H9 (cell line): Measurements from ENCODE around the gene GTF2A1. TPM values are rescaled to one million over a fixed set of nuclear protein-coding genes. Genes with fewer than 3 reads are reported as not detected.
A peak's percentile ranks its signal among the peaks of the same experiment; 100 is the strongest.

Experiments used
- DNase-seq: peaks from one replicate; pipeline ENCODE4 v3.0.0-alpha.2; 2017
- H2AFZ ChIP-seq: one replicate; pipeline ENCODE4 v1.6.1; 2013; ENCODE audit warnings: mild to moderate bottlenecking, low read length, control low read depth, moderate library complexity
- H2AK5ac ChIP-seq: 2 replicates; pipeline ENCODE4 v1.6.1; 2013; ENCODE audit warnings: low read length, control low read depth, mixed read lengths; ENCODE audit not compliant: insufficient read length
- H2BK120ac ChIP-seq: one replicate; pipeline ENCODE4 v1.6.1; 2013; ENCODE audit warnings: low read depth, mild to moderate bottlenecking, low read length, control low read depth, inconsistent platforms; ENCODE audit not compliant: poor library complexity, severe bottlenecking
- H2BK12ac ChIP-seq: 2 replicates; pipeline ENCODE4 v1.6.1; 2013; ENCODE audit warnings: low read length, control low read depth, mixed read lengths, low read depth; ENCODE audit not compliant: insufficient read length
- H2BK15ac ChIP-seq: 2 replicates; pipeline ENCODE4 v1.6.1; 2013; ENCODE audit warnings: low read depth, low read length, control low read depth
- H2BK20ac ChIP-seq: one replicate; pipeline ENCODE4 v1.6.1; 2013; ENCODE audit warnings: low read depth, mild to moderate bottlenecking, low read length, control low read depth, inconsistent platforms; ENCODE audit not compliant: poor library complexity, severe bottlenecking
- H2BK5ac ChIP-seq: 2 replicates; pipeline ENCODE4 v1.6.1; 2013; ENCODE audit warnings: low read length, control low read depth, mixed read lengths; ENCODE audit not compliant: insufficient read length
- H3K14ac ChIP-seq: 2 replicates; pipeline ENCODE4 v1.6.1; 2013; ENCODE audit warnings: low read length, control low read depth; ENCODE audit not compliant: insufficient read depth
- H3K18ac ChIP-seq: 2 replicates; pipeline ENCODE4 v1.6.1; 2013; ENCODE audit warnings: low read depth, mild to moderate bottlenecking, mixed read lengths, low read length, control low read depth; ENCODE audit not compliant: insufficient read length
- H3K23ac ChIP-seq: 2 replicates; pipeline ENCODE4 v1.6.1; 2013; ENCODE audit warnings: low read length, control low read depth, mixed read lengths, low read depth; ENCODE audit not compliant: insufficient read length
- H3K23me2 ChIP-seq: 2 replicates; pipeline ENCODE4 v1.6.1; 2013; ENCODE audit warnings: low read depth, mild to moderate bottlenecking, mixed read lengths, low read length, control low read depth; ENCODE audit not compliant: insufficient read length, poor library complexity, severe bottlenecking
- H3K27ac ChIP-seq: 2 replicates; pipeline ENCODE4 v1.5.1; 2013; ENCODE audit warnings: low read length, control low read depth, mixed read lengths, low read depth; ENCODE audit not compliant: insufficient read length
- H3K27me3 ChIP-seq: 2 replicates; pipeline ENCODE4 v1.6.1; 2013; ENCODE audit warnings: low read length, control low read depth, inconsistent platforms; ENCODE audit not compliant: insufficient read depth
- H3K4ac ChIP-seq: 2 replicates; pipeline ENCODE4 v1.6.1; 2013; ENCODE audit warnings: low read depth, mild to moderate bottlenecking, control low read depth, inconsistent platforms, low read length, moderate library complexity
- H3K4me1 ChIP-seq: 2 replicates; pipeline ENCODE4 v1.6.1; 2013; ENCODE audit warnings: low read length, control low read depth, inconsistent platforms; ENCODE audit not compliant: insufficient read depth
- H3K4me2 ChIP-seq: 2 replicates; pipeline ENCODE4 v1.6.1; 2013; ENCODE audit warnings: low read length, control low read depth, mixed read lengths; ENCODE audit not compliant: insufficient read length, insufficient read depth
- H3K56ac ChIP-seq: 2 replicates; pipeline ENCODE4 v1.6.1; 2013; ENCODE audit warnings: low read depth, mild to moderate bottlenecking, mixed read lengths, low read length, control low read depth; ENCODE audit not compliant: insufficient read length
- H3K79me1 ChIP-seq: 2 replicates; pipeline ENCODE4 v1.6.1; 2013; ENCODE audit warnings: low read depth, mild to moderate bottlenecking, moderate library complexity, low read length, control low read depth, inconsistent platforms; ENCODE audit not compliant: insufficient read depth, poor library complexity, severe bottlenecking
- H3K79me2 ChIP-seq: 2 replicates; pipeline ENCODE4 v1.6.1; 2013; ENCODE audit warnings: low read length, control low read depth, inconsistent platforms; ENCODE audit not compliant: insufficient read depth
- H3K9ac ChIP-seq: 2 replicates; pipeline ENCODE4 v1.6.1; 2013; ENCODE audit warnings: low read length, control low read depth, mixed read lengths; ENCODE audit not compliant: insufficient read length; ENCODE audit errors: extremely low read depth
- H3K9me3 ChIP-seq: one replicate; pipeline ENCODE4 v1.6.1; 2013; ENCODE audit warnings: low read depth, low read length, inconsistent platforms; ENCODE audit not compliant: control insufficient read depth
- H3T11ph ChIP-seq: one replicate; pipeline ENCODE4 v1.6.1; 2013; ENCODE audit warnings: mild to moderate bottlenecking, low read length, control low read depth, inconsistent platforms
- H4K20me1 ChIP-seq: one replicate; pipeline ENCODE4 v1.6.1; 2013; ENCODE audit not compliant: control insufficient read depth, insufficient read length, insufficient read depth
- H4K5ac ChIP-seq: 2 replicates; pipeline ENCODE4 v1.6.1; 2013; ENCODE audit warnings: low read depth, mild to moderate bottlenecking, mixed read lengths, low read length, control low read depth; ENCODE audit not compliant: insufficient read length
- H4K8ac ChIP-seq: replicated peaks from 2 replicates; pipeline ENCODE4 v1.6.1; 2013; ENCODE audit warnings: low read length, control low read depth, mixed read lengths, low read depth; ENCODE audit not compliant: insufficient read length
- H4K91ac ChIP-seq: 2 replicates; pipeline ENCODE4 v1.6.1; 2013; ENCODE audit warnings: low read depth, mild to moderate bottlenecking, moderate library complexity, mixed read lengths, low read length, control low read depth; ENCODE audit not compliant: insufficient read length
- H3K27ac Mint-ChIP-seq, 3 experiments: 2 replicates in 2 of 3; 3 replicates in 1 of 3; pipeline ENCODE4 v1.8.0; 2020 to 2021; ENCODE audit warnings: mixed read lengths in 3 of 3, mild to moderate bottlenecking in 1 of 3, moderate library complexity in 1 of 3
- H3K27me3 Mint-ChIP-seq: 2 replicates; pipeline ENCODE4 v1.8.0; 2021; ENCODE audit warnings: low read depth, mild to moderate bottlenecking, moderate library complexity, mixed read lengths
- H3K36me3 Mint-ChIP-seq, 3 experiments: 2 replicates in 2 of 3; 3 replicates in 1 of 3; pipeline ENCODE4 v1.8.0; 2020 to 2021; ENCODE audit warnings: low read depth in 3 of 3, mixed read lengths in 3 of 3; ENCODE audit not compliant: insufficient read depth in 1 of 3
- H3K4me1 Mint-ChIP-seq, 2 experiments: 2 replicates each; pipeline ENCODE4 v1.8.0; 2020; ENCODE audit warnings: mixed read lengths in 2 of 2
- H3K4me3 Mint-ChIP-seq, 2 experiments: 2 replicates in 1 of 2; 3 replicates in 1 of 2; pipeline ENCODE4 v1.8.0; 2020 to 2021; ENCODE audit warnings: mild to moderate bottlenecking in 2 of 2, mixed read lengths in 2 of 2, moderate library complexity in 1 of 2
- H3K9me3 Mint-ChIP-seq, 2 experiments: 2 replicates in 1 of 2; 3 replicates in 1 of 2; pipeline ENCODE4 v1.8.0; 2020; ENCODE audit warnings: mild to moderate bottlenecking in 2 of 2, mixed read lengths in 2 of 2, moderate library complexity in 1 of 2
- CTCF ChIP-seq: fragments of 200-600 bp; sonication (generic); conservative IDR thresholded peaks from 3 replicates; pipeline ENCODE4 v1.8.0; 2021; ENCODE audit warnings: antibody characterized with exemption, mild to moderate bottlenecking
- WGBS: extraction: QIAGEN DNeasy Blood & Tissue Kit; methylation state at CpG from one replicate; pipeline ENCODE4 v1.1.7; 2013; ENCODE audit warnings: missing lambda C conversion rate, low lambda C conversion rate, mixed read lengths; ENCODE audit not compliant: insufficient read length; ENCODE audit errors: extremely low coverage; 5-methylcytosine and 5-hydroxymethylcytosine counted together
- total RNA-seq: library from RNA; stranded (reverse); gene quantifications from 2 replicates; pipeline ENCODE4 v1.2.1, GENCODE V29; 2021

The GTF2A1 gene
- total RNA-seq, 1 experiment from 2014 or later: 43.0 TPM

GRCh38 chr14:81220580-81220829 lies 254 bp downstream of the GTF2A1 start:
- no peak overlapping the region; the same call in 1 of the 2 replicates for H3K4ac ChIP-seq
- H3K27ac ChIP-seq: peak overlapping the region; percentile 55
- no peak overlapping the region for H4K91ac ChIP-seq
- peaks cover 13 to 19% (median 17%) of the 10 kb centered on the region in 3 experiments; a peak in 6 of 7 replicates for H3K36me3 Mint-ChIP-seq
- no peaks in the 10 kb centered on the region; the same call in 1 of the 2 replicates for H3K27me3 ChIP-seq
- peaks cover 11% of the 10 kb centered on the region; the same call in 1 of the 2 replicates for H3K79me2 ChIP-seq
- peak overlapping the region; percentile 91 to 94 for H3K4me3 Mint-ChIP-seq
- no peak overlapping the region for H4K8ac ChIP-seq
- H2BK20ac ChIP-seq: no peak overlapping the region
- H3K79me1 ChIP-seq: no peaks in the 10 kb centered on the region
- H3T11ph ChIP-seq: no peak overlapping the region
- H3K27ac Mint-ChIP-seq: peak overlapping the region; percentile 96 to 99 (median 98)
- no peak overlapping the region for H2AK5ac ChIP-seq
- H3K23me2 ChIP-seq: peaks cover 7% of the 10 kb centered on the region
- no peak overlapping the region for H2BK12ac ChIP-seq
- H3K4me1 Mint-ChIP-seq: peaks cover 30 to 31% of the 10 kb centered on the region in 2 experiments
- H3K18ac ChIP-seq: peak overlapping the region; percentile 62
- no peak overlapping the region for H4K5ac ChIP-seq
- H3K56ac ChIP-seq: no peak overlapping the region
- no peak overlapping the region; the same call in 1 of the 2 replicates for H3K14ac ChIP-seq
- H2BK120ac ChIP-seq: no peak overlapping the region
- TF ChIP-seq CTCF: no peak
- peak overlapping the region; percentile 98 for H3K9ac ChIP-seq
- H3K4me1 ChIP-seq: no peaks in the 10 kb centered on the region; the same call in none of the 2 replicates
- H2BK5ac ChIP-seq: no peak overlapping the region
- H2AFZ ChIP-seq: no peak overlapping the region
- H2BK15ac ChIP-seq: no peak overlapping the region
- no peaks in the 10 kb centered on the region for H4K20me1 ChIP-seq
- H3K4me2 ChIP-seq: peak overlapping the region; percentile 33
- DNase-seq: no peak
- peaks cover 0 to 5% of the 10 kb centered on the region in 2 experiments; a peak in 3 of 5 replicates for H3K9me3 Mint-ChIP-seq
- WGBS: no CpG with 5 or more reads among the region's 13 CpGs
- no peaks in the 10 kb centered on the region for H3K9me3 ChIP-seq
- H3K27me3 Mint-ChIP-seq: peaks cover 3% of the 10 kb centered on the region; the same call in 1 of the 2 replicates
- no peak overlapping the region for H3K23ac ChIP-seq
